HG02623 (cell line): ENCODE results near the gene TTYH3.
"Not testable (repeated sequence)": the region's sequence is repeated elsewhere in the genome, so short reads cannot be mapped to it uniquely, and the experiment has no call there.

Source experiments
- ATAC-seq: cut with Tn5 transposase; IDR thresholded peaks from one replicate; pipeline ENCODE4 v1.9.1; 2021; ENCODE audit warnings: moderate library complexity; ENCODE audit not compliant: unreplicated experiment

Gene TTYH3

DNA sequence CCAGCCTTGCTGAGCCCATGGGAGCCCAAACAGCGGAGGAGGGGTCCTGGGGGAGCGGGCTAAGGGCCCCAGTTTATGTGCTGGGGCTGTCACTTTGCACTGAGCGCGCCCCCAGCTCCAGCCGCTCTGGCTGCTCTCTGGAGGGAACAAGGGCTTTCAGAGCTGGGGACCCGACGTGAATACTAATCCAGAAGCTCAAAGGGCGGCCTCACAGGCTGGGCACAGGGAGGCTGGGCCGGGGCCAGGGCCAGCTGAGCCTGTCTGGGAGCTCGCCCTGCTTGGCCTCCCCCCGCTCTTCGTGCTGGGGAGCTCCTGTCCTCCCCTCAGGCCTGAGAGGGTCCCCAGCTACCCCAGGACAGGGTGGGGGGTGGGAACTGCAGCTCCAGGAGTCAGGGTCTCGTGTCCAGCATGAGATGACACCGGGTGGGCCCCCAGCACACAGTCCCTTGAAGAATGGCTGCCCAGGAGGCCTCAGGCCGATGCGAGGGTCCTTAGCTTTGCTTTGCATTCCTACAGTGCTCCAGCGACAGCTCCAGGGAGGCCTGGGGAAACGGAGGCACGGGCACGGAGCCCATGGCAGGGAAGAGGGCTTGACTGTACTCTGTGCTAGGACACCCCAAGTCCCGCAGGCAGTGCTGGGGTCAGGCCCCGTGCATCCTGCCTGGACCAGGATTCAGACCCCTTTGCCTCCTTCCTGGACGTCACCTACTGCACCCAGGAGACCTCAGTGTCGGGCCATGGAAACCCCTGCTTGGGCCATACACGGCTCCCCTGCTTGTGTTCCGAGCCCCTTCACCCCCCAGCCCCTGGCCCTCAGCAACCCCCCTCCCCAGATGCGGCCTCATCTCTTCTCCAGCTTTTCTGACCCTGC lies 50.4 kb downstream of the TTYH3 start:
- no peak for ATAC-seq

DNA sequence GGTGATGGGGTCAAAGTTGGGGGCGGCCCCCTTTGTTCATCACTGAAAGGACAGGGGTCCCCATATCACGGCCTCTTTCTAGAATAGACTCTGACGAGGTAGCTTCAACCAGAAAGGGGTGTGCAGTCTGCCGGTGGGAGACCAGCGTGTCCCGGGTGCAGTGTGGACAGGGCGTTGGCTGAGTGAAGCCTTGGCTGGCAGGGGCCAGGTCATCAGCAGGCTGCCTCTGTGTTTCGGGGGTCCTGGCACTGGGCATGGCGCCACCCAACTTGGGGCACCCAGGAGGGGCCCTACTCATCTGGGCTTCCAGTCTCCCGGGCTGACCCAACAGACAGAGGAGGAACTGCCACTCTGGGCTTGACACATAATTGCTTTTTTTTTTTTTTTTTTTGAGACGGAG lies 52.7 kb downstream of the TTYH3 start:
- ATAC-seq = no peak

GRCh38 chr7:2686101-2686500 lies 54.3 kb downstream of the TTYH3 start:
- no peak for ATAC-seq

GRCh38 chr7:2687338-2687869 lies 55.6 kb downstream of the TTYH3 start:
- ATAC-seq = no peak

DNA sequence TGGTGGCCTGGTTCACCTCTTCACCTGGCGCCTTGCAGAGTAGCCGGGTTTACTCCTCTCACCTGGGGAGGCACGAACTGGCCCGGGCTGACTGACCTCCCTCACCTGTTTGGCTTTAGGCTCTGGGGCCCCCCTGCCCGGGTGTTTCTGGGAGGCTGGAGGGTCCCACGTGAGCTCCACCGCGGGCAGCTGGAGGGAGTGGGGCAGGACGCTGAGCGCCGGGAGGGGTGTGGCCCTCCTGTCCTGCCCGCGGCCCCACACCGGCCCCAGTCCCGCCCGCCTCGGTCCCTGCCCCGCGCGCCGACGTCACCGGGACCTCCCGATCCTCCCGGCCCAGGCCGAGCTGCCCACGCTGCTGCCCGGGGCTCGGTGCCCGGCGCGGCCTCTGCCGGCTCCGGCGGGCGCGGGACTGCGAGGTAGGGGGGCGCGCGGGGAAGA lies 56.1 kb downstream of the TTYH3 start, which contains the start of gene AMZ1:
AMZ1 (plus strand) TSS at position 322 of the 438 bp plus-strand sequence. CDS start 12,250 bp downstream, outside the sequence.
- ATAC-seq = no peak

- ATAC-seq = peak; percentile 69
Measured at GRCh38 chr7:2688409-2689342, 56.9 kb downstream of the TTYH3 start.

- no peak for ATAC-seq
Measured at GRCh38 chr7:2689343-2689847, 57.6 kb downstream of the TTYH3 start.

DNA sequence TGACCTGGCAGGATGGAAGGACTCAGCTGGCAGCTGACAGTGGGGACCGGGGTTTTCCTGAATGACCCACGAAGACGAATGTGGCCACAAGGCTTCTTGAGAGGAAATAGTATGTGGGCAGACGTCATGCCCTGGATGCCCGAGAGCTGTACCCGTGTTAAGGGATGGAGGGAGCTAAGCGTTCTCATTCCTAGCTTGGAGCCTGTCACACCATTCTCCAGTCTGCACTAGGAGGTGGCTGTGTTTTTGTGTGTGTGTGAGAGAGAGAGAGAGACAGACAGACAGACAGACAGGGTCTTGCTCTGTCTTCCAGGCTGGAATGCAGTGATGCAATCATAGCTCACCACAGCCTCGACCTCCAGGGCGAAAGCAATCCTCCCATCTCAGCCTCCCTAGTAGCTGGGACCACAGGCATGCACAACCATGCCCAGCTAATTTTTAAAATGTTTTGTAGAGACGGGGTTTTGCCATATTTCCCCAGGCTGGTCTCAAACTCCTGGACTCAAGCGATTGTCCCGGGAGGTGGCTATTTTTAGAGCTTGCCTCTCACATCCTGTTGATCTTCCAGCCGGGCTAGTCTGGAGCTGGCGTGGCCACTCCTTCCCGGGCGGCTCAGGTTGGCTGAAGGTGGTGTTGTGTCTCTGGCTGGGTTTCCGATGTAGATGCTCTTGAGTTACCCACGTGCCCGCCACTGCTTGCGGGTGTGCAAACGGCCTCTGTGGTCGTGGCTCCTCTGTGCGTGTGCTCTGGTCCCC lies 58.3 kb downstream of the TTYH3 start:
- no peak for ATAC-seq

- ATAC-seq = no peak
Measured at GRCh38 chr7:2691011-2691707, 59.4 kb downstream of the TTYH3 start.

DNA sequence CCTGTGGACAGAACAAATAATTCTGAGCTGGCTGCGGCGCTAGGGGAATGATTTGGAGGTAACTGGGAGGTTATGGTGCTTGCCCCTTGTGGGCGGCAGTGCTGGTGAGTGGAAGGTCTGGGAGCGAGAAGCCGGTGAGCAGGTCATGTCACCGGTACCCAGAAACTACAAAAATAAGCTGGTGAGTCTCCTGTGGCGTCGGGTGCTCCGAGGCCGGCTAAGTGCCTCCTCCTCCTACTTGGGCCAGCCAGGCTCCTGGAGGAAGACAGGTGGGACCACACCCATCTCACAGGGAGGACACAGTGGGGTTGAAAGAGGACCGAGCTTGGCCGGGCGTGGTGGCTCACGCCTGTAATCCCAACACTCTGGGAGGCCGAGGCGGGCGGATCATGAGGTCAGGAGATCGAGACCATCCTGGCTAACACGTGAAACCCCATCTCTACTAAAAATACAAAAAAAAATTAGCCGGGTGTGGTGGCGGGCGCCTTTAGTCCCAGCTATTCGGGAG lies 60.2 kb downstream of the TTYH3 start:
- not testable (repeated sequence) for ATAC-seq

DNA sequence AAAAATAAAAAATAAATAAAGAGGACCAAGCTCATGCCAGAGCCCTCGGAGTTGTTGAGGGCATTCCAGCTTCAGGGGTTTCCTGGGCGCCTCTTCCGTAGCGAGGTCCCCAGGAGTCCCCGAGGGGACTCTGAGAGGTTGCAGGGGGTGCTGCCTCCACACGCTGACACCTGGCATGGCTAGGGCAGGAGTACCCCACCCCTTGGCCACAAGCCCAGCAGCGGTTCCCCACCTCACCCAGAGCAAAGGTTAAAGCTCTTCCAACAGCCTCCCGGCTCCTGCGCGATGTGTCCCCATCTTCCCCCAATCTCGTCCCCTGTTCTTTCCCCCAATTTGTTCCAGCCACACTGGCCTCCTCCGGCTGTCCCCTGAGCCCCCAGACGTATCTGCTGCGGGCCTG lies 60.8 kb downstream of the TTYH3 start:
- ATAC-seq = no peak

DNA sequence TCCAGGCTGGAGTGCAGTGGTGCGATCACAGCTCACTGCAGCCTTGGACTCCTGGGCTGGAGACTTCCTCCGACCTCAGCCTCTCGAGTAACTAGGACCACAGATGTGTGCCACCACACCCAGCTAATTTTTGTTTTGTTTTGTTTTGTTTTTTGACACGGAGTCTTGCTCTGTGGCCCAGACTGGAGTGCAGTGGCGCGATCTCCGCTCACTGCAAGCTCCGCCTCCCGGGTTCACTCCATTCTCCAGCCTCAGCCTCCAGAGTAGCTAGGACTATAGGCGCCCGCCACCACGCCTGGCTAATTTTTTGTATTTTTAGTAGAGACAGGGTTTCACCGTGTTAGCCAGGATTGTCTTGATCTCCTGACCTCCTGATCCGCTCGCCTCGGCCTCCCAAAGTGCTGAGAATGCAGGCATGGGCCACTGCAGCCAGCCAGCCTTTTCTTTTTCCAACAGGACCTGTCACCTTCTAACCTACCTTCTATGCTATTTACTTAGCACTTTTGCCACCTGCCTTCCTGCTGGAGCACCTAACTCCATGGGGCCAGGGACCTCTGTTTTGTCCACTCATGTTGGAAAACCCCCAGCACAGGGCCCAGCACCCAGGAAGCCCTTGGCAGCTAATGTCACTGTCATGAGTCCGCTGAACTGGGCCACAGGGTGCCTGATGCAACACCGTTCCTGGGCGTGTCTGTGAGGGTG lies 61.8 kb downstream of the TTYH3 start:
- ATAC-seq = not testable (repeated sequence)

DNA sequence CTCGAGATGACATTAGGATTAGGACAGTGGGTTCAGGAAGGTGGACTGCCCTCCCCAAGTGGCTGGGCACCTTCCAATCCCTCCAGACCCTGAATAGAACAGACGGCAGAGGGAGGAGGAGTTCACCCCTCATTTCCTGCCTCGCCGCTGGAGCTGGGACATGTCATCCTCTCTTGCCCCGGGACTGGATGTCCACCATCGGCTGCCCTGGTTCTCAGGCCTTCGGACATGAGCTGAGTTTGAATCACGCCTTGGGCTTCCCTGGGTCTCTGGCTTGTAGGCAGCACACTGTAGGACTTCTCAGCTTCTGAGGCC lies 62.3 kb downstream of the TTYH3 start:
- not testable (repeated sequence) for ATAC-seq

DNA sequence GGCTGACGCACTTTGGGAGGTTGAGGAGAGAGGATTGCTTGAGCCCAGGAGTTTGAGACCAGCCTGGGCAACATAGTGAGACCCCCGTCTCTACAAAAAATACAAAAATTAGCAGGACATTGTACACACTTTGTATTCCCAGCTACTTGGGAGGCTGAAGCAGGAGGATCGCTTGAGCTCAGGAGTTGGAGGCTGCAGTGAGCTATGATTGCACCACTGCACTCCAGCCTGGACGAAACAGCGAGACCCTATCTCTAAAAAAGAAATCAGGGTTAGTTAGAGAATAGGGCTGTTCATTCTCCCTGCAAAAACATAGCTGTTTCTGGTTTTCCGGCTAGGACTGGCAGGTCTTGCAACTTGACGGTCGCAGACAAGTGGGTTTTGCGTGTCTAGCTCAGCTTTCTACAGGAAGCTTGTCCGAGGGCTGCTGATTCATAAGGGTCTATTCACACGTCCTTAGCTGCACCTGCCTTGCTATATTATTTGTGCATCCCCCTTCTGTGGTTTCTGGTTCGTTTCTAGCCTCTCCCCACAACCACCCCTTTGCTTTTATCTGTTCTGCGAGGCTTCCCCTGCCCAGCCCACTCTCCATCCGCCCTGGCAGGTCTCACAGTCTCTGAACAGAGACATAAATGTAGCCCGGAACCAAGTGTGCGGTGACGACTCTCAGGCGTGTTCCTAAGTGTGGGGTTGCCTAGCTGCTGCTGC lies 66.9 kb downstream of the TTYH3 start:
- peak; percentile 93 for ATAC-seq

DNA sequence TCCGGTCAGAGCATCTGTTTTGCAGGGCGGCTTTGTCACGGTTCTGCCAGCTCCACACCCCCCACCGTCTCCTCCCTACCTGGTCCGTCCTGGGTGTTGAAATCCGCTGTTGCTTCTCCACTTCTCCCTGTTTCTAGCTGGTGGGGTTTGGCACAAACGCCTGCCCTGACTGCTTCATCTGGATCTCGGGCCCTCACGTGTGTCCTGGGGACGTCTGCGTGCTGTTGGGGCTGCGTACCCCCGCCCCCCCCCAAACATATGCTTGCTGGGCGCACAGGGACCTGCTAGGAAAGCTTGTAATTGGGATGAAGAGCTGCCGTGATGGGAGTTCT lies 67.5 kb downstream of the TTYH3 start:
- ATAC-seq = no peak

DNA sequence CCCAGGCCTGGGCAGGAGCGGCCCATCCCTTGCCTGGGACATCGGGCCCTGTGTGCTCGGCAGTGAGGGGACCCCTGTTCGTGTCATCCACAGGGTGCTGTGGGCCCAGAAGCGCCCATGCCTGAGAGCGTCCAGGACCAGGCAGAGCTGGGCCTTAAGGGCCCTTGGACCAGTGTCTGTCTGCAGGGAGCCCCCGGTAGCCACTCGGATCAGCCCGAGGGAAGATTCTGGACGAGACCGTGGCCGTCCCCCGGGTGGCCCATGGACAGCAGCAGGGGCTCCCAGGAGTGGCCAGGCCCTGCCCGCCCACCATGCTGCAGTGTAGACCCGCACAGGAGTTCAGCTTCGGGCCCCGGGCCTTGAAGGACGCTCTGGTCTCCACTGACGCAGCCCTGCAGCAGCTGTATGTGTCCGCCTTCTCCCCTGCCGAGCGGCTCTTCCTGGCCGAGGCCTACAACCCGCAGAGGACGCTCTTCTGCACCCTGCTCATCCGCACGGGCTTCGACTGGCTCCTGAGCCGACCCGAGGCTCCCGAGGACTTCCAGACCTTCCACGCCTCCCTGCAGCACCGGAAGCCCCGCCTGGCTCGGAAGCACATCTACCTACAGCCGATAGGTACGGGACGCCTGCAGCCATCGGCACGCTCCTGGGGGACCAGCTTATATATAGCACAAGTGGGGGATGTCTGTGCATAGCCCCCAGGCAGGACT lies 68.5 kb downstream of the TTYH3 start:
- ATAC-seq = no peak

- no peak for ATAC-seq
Measured at GRCh38 chr7:2701424-2701823, 69.6 kb downstream of the TTYH3 start.
